Neural cell (in vitro differentiated cells): ENCODE results near the gene THRAP3. TPM values are rescaled to one million over a fixed set of nuclear protein-coding genes. Genes with fewer than 3 reads are reported as not detected.

Experiments used
- H2AFZ ChIP-seq: fragments of 200-600, 300-800 bp; sonication (generic), shearing (Covaris generic); 2 replicates; pipeline ENCODE4 v1.6.0; 2014; ENCODE audit warnings: low read depth, mild to moderate bottlenecking, antibody characterized with exemption, low read length, moderate library complexity
- H3F3A ChIP-seq: fragments of 200-600 bp; shearing (Covaris generic); 2 replicates; pipeline ENCODE4 v1.6.1; 2016; ENCODE audit warnings: mild to moderate bottlenecking, moderate library complexity, mixed read lengths, antibody characterized with exemption, low read length; ENCODE audit not compliant: insufficient read depth, poor library complexity, severe bottlenecking
- H3K27ac ChIP-seq: fragments of 200-600, 300-800 bp; sonication (generic), shearing (Covaris generic); 2 replicates; pipeline ENCODE4 v1.5.1; 2014; ENCODE audit warnings: mild to moderate bottlenecking, low read length, moderate library complexity
- H3K27me3 ChIP-seq: fragments of 300-800, 200-600 bp; sonication (generic), shearing (Covaris generic); 2 replicates; pipeline ENCODE4 v1.6.0; 2014; ENCODE audit warnings: mild to moderate bottlenecking, low read depth, low read length, moderate library complexity; ENCODE audit not compliant: insufficient read depth
- H3K36me3 ChIP-seq: fragments of 300-800, 200-600 bp; sonication (generic), shearing (Covaris generic); 2 replicates; pipeline ENCODE4 v1.5.1; 2014; ENCODE audit warnings: mild to moderate bottlenecking, antibody characterized with exemption, low read length, moderate library complexity; ENCODE audit not compliant: insufficient read depth
- H3K4me2 ChIP-seq: fragments of 300-800, 200-600 bp; sonication (generic), shearing (Covaris generic); 2 replicates; pipeline ENCODE4 v1.6.0; 2014; ENCODE audit warnings: mild to moderate bottlenecking, low read length
- H3K4me3 ChIP-seq: fragments of 300-800, 200-600 bp; sonication (generic), shearing (Covaris generic); 2 replicates; pipeline ENCODE4 v1.5.1; 2014; ENCODE audit warnings: mild to moderate bottlenecking, low read length, moderate library complexity
- H3K79me2 ChIP-seq: fragments of 200-600 bp; shearing (Covaris generic); replicated peaks from 2 replicates; pipeline ENCODE4 v1.6.0; 2014; ENCODE audit warnings: mild to moderate bottlenecking, low read length, moderate library complexity; ENCODE audit not compliant: insufficient read depth
- H3K9ac ChIP-seq: fragments of 300-800, 200-600 bp; sonication (generic), shearing (Covaris generic); 2 replicates; pipeline ENCODE4 v1.6.1; 2016; ENCODE audit warnings: mild to moderate bottlenecking, low read length, mixed read lengths
- H3K9me2 ChIP-seq: fragments of 200-600 bp; shearing (Covaris generic); 2 replicates; pipeline ENCODE4 v1.6.1; 2016; ENCODE audit warnings: mild to moderate bottlenecking, low read length, mixed read lengths; ENCODE audit not compliant: insufficient read depth
- H3K9me3 ChIP-seq: fragments of 200-600, 300-800 bp; sonication (generic), shearing (Covaris generic); 2 replicates; pipeline ENCODE4 v1.6.1; 2016; ENCODE audit warnings: mild to moderate bottlenecking, mixed run types, low read length, moderate library complexity, mixed read lengths
- H4K20me1 ChIP-seq: fragments of 200-600 bp; shearing (Covaris generic); 2 replicates; pipeline ENCODE4 v1.6.1; 2016; ENCODE audit warnings: mild to moderate bottlenecking, mixed run types; ENCODE audit not compliant: insufficient read depth
- CTCF ChIP-seq: fragments of 450-650 bp; IDR thresholded peaks from 2 replicates; pipeline ENCODE4 v1.5.1; 2014; ENCODE audit warnings: antibody characterized with exemption, mild to moderate bottlenecking, moderate library complexity; ENCODE audit not compliant: poor library complexity, severe bottlenecking
- EP300 ChIP-seq: fragments of 450-650 bp; conservative IDR thresholded peaks from 2 replicates; pipeline ENCODE4 v1.6.1; 2014; ENCODE audit warnings: antibody characterized with exemption, mild to moderate bottlenecking, moderate library complexity; ENCODE audit not compliant: poor library complexity, severe bottlenecking
- EZH2 ChIP-seq: fragments of 200-600, 300-800 bp; shearing (Covaris generic), sonication (generic); IDR thresholded peaks from 2 replicates; pipeline ENCODE4 v1.6.1; 2014; ENCODE audit warnings: antibody characterized with exemption, low read length, borderline replicate concordance, mild to moderate bottlenecking; ENCODE audit not compliant: insufficient read depth, poor library complexity, severe bottlenecking
- MXI1 ChIP-seq: fragments of 450-650 bp; conservative IDR thresholded peaks from 2 replicates; pipeline ENCODE4 v1.6.1; 2014; ENCODE audit warnings: antibody characterized with exemption, mild to moderate bottlenecking; ENCODE audit not compliant: poor library complexity, severe bottlenecking
- POLR2AphosphoS5 ChIP-seq: IDR thresholded peaks from 2 replicates; pipeline ENCODE4 v1.6.1; 2012
- RAD21 ChIP-seq: fragments of 450-650 bp; conservative IDR thresholded peaks from 2 replicates; pipeline ENCODE4 v1.6.1; 2014; ENCODE audit warnings: antibody characterized with exemption, mild to moderate bottlenecking, moderate library complexity
- SMC3 ChIP-seq: fragments of 450-650 bp; conservative IDR thresholded peaks from 2 replicates; pipeline ENCODE4 v1.6.1; 2014; ENCODE audit warnings: antibody characterized with exemption, mild to moderate bottlenecking, moderate library complexity; ENCODE audit not compliant: poor library complexity
- TAF1 ChIP-seq: IDR thresholded peaks from 2 replicates; pipeline ENCODE4 v1.6.1; 2012; ENCODE audit warnings: low read depth
- polyA plus RNA-seq: library from polyadenylated mRNA; depleted of rRNA; stranded (reverse); fragments of >200 nt; gene quantifications from 2 replicates; pipeline ENCODE4 v1.2.3, GENCODE V29; 2014
- TF ChIP-seq, protein P1 (sequence below): IDR thresholded peaks from 2 replicates; pipeline ENCODE4 v1.6.1; 2012; ENCODE audit warnings: borderline replicate concordance

THRAP3 gene
- polyA plus RNA-seq, 1 donor from 2014 or later: 54.4 TPM

- no peak overlapping the region for H3K9ac ChIP-seq
- H3K36me3 ChIP-seq: no peaks in the 10 kb centered on the region
- no peaks in the 10 kb centered on the region for H3K27me3 ChIP-seq
- no peak for TF ChIP-seq POLR2AphosphoS5
- TF ChIP-seq, protein P1, sequence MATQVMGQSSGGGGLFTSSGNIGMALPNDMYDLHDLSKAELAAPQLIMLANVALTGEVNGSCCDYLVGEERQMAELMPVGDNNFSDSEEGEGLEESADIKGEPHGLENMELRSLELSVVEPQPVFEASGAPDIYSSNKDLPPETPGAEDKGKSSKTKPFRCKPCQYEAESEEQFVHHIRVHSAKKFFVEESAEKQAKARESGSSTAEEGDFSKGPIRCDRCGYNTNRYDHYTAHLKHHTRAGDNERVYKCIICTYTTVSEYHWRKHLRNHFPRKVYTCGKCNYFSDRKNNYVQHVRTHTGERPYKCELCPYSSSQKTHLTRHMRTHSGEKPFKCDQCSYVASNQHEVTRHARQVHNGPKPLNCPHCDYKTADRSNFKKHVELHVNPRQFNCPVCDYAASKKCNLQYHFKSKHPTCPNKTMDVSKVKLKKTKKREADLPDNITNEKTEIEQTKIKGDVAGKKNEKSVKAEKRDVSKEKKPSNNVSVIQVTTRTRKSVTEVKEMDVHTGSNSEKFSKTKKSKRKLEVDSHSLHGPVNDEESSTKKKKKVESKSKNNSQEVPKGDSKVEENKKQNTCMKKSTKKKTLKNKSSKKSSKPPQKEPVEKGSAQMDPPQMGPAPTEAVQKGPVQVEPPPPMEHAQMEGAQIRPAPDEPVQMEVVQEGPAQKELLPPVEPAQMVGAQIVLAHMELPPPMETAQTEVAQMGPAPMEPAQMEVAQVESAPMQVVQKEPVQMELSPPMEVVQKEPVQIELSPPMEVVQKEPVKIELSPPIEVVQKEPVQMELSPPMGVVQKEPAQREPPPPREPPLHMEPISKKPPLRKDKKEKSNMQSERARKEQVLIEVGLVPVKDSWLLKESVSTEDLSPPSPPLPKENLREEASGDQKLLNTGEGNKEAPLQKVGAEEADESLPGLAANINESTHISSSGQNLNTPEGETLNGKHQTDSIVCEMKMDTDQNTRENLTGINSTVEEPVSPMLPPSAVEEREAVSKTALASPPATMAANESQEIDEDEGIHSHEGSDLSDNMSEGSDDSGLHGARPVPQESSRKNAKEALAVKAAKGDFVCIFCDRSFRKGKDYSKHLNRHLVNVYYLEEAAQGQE: no peak
- TF ChIP-seq TAF1: no peak
- no peak for TF ChIP-seq CTCF
- TF ChIP-seq SMC3: no peak
- no peak for TF ChIP-seq MXI1
- no peak for TF ChIP-seq EZH2
- no peak for TF ChIP-seq EP300
- TF ChIP-seq RAD21: no peak
- H3K9me3 ChIP-seq: no peaks in the 10 kb centered on the region
- no peak overlapping the region for H3K4me2 ChIP-seq
- no peaks in the 10 kb centered on the region for H3F3A ChIP-seq
- H3K27ac ChIP-seq: no peak overlapping the region
- H3K79me2 ChIP-seq: no peaks in the 10 kb centered on the region
- no peaks in the 10 kb centered on the region for H3K9me2 ChIP-seq
- H2AFZ ChIP-seq: no peak overlapping the region
- no peak overlapping the region for H3K4me3 ChIP-seq
- H4K20me1 ChIP-seq: no peaks in the 10 kb centered on the region
Measured at GRCh38 chr1:36329817-36330216, 105.6 kb downstream of the THRAP3 start.

- Histone ChIP-seq H3K9me2 (no peaks in the 10 kb centered on the region), H3K79me2 (no peaks in the 10 kb centered on the region), H2AFZ (no peak overlapping the region), H3K4me2 (no peak overlapping the region), H3K4me3 (no peak overlapping the region), H3F3A (no peaks in the 10 kb centered on the region), H3K27ac (no peak overlapping the region), H3K9ac (no peak overlapping the region), H3K27me3 (no peaks in the 10 kb centered on the region), H4K20me1 (no peaks in the 10 kb centered on the region), H3K36me3 (no peaks in the 10 kb centered on the region), H3K9me3 (no peaks in the 10 kb centered on the region)
- no peak for TF ChIP-seq CTCF
Measured at GRCh38 chr1:36330940-36331339, 106.7 kb downstream of the THRAP3 start.
